ENCODE data around the gene LRRN2. TPM values are rescaled to one million over a fixed set of nuclear protein-coding genes. Genes with fewer than 3 reads are reported as not detected.

Gene LRRN2
- total and polyA plus RNA-seq, 9 of the 15 experiments (the other 6 are each of a cell fraction or from before 2014, with no cell fraction given): 0.05 TPM; not detected in 8

- no peak overlapping the region for H2AFZ ChIP-seq (ENCODE audit: low read depth, low read length)
- no peaks in the 10 kb centered on the region for H4K20me1 ChIP-seq (replicated peaks; ENCODE audit: control insufficient read depth, insufficient read depth, low read length)
- no peak for DNase-seq (ENCODE audit: extremely low read depth in 1 of 4, low spot score in 3 of 4)
- no peaks in the 10 kb centered on the region for H3K36me3 ChIP-seq (ENCODE audit: control insufficient read depth, insufficient read depth, low read length)
- H3K4me2 ChIP-seq (ENCODE audit: insufficient read depth, low read length): no peak overlapping the region
- no TSS peak for BruUV-seq (replicated peaks)
- ATAC-seq: no peak
- no peaks in the 10 kb centered on the region for H3K9me3 ChIP-seq (replicated peaks; ENCODE audit: control insufficient read depth, insufficient read depth, low read depth, low read length)
- intact Hi-C loops (cut with micrococcal nuclease) (no loop called here), in situ Hi-C loops (cut with MboI) (no loop called here)
- H3K4me3 ChIP-seq: no peak overlapping the region
- 17% methylated on average over 1 of the region's 1 CpG for WGBS (ENCODE audit: insufficient coverage, low coverage, missing lambda C conversion rate)
- no peaks in the 10 kb centered on the region for H3K79me2 ChIP-seq (ENCODE audit: control insufficient read depth, insufficient read depth, low read length)
- TF ChIP-seq GATAD2B (IDR thresholded peaks at IDR 0.05; ENCODE audit: borderline replicate concordance) (no peak), MBD1 (CRISPR knock-in tag; IDR thresholded peaks at IDR 0.05) (no peak), HLTF (IDR thresholded peaks at IDR 0.05) (no peak), ATF3 (IDR thresholded peaks at IDR 0.05) (peak; percentile 46), ATF3 (CRISPR knock-in tag; conservative IDR thresholded peaks at IDR 0.05) (no peak), TFE3 (CRISPR knock-in tag; IDR thresholded peaks at IDR 0.05) (no peak), GTF2E2 (tag; IDR thresholded peaks at IDR 0.05) (no peak), FOXK2 (conservative IDR thresholded peaks at IDR 0.05 in 1 of 2, IDR thresholded peaks at IDR 0.05 in 1 of 2; ENCODE audit: low read depth in 2 of 2) (no peak)
- H3K4me1 ChIP-seq (replicated peaks in 1 of 2; ENCODE audit: control insufficient read depth in 2 of 2, insufficient read depth in 2 of 2, low read length in 2 of 2): peaks cover 0 to 2% of the 10 kb centered on the region in 2 experiments; a peak in 3 of 5 replicates
- peaks cover 7 to 24% of the 10 kb centered on the region in 2 experiments; a peak in 3 of 5 replicates for H3K27me3 ChIP-seq (ENCODE audit: control insufficient read depth in 2 of 2, insufficient read depth in 2 of 2, low read length in 2 of 2)
- no peak for FAIRE-seq
- H3K9me1 ChIP-seq (ENCODE audit: control insufficient read depth, insufficient read depth, low read length): no peaks in the 10 kb centered on the region
- POLR2A ChIA-PET: interaction anchor here (1.5 kb wide), 1 partner anchor 20 kb away, joined by 3 read pairs; no protein-coding TSS in a partner anchor
- H3K9ac ChIP-seq (ENCODE audit: insufficient read depth in 1 of 2, low read depth in 2 of 2, low read length in 2 of 2): no peak overlapping the region
- H3K27ac ChIP-seq (ENCODE audit: extremely low read depth, low read depth, low read length): no peak overlapping the region
- CTCF ChIA-PET (ENCODE audit: low intra/inter-chr PET ratio): interaction anchor here (0.5 kb wide), 1 partner anchor 156 kb away, joined by 4 read pairs; no protein-coding TSS in a partner anchor
Observed at GRCh38 chr1:204726478-204726877, 40.9 kb upstream of the LRRN2 start.

Measured in K562 (cell line).